PC-9 (cell line): ENCODE results near the gene CCDC70. TPM values are rescaled to one million over a fixed set of nuclear protein-coding genes. Genes with fewer than 3 reads are reported as not detected.

Experiments
- BruUV-seq: library from RNA; stranded (reverse); fragments of 400-500 nt; replicated peaks from 2 replicates; lab custom pipeline; 2021; lab: Mats Ljungman, UMichigan
- CTCF ChIA-PET: fragments of 300-600 bp; sonication (Branson Sonifier 250); formaldehyde crosslinking; loops from one replicate; lab custom pipeline; 2022; ENCODE audit warnings: antibody characterized with exemption; lab: Charles Lee
- POLR2A ChIA-PET: fragments of 300-600 bp; sonication (Branson Sonifier 250); formaldehyde crosslinking; loops from one replicate; lab custom pipeline; 2022; ENCODE audit warnings: antibody characterized with exemption; ENCODE audit not compliant: unreplicated experiment; lab: Charles Lee
- DNase-seq, 2 experiments: peaks; one replicate each; pipeline versions ENCODE4 v3.0.0 to v3.0.0-alpha.2; 2015 to 2022; ENCODE audit warnings: mixed read lengths in 1 of 2
- H2AFZ ChIP-seq: fragments of 200-600 bp; sonication (generic); 2 replicates; pipeline ENCODE4 v1.8.1; 2017; ENCODE audit warnings: antibody characterized with exemption
- H3F3A ChIP-seq: fragments of 200-600 bp; sonication (generic); 2 replicates; pipeline ENCODE4 v1.8.1; 2017; ENCODE audit warnings: antibody characterized with exemption, mild to moderate bottlenecking, low read depth; ENCODE audit not compliant: insufficient read depth
- H3K27ac ChIP-seq: fragments of 200-600 bp; sonication (generic); 2 replicates; pipeline ENCODE4 v1.6.1; 2016; ENCODE audit warnings: mixed run types
- H3K27me3 ChIP-seq: fragments of 200-600 bp; sonication (generic); 2 replicates; pipeline ENCODE4 v1.6.1; 2016; ENCODE audit warnings: low read depth, mixed run types; ENCODE audit not compliant: insufficient read depth
- H3K36me3 ChIP-seq: fragments of 200-600 bp; sonication (generic); 2 replicates; pipeline ENCODE4 v1.6.1; 2016; ENCODE audit warnings: low read depth, mixed run types
- H3K4me1 ChIP-seq: fragments of 200-600 bp; sonication (generic); replicated peaks from 2 replicates; pipeline ENCODE4 v1.6.1; 2016; ENCODE audit warnings: mixed run types; ENCODE audit not compliant: insufficient read depth
- H3K4me2 ChIP-seq: fragments of 200-600 bp; sonication (generic); 2 replicates; pipeline ENCODE4 v1.6.1; 2017; ENCODE audit warnings: mixed run types
- H3K4me3 ChIP-seq: fragments of 200-600 bp; sonication (generic); 2 replicates; pipeline ENCODE4 v1.6.1; 2016; ENCODE audit warnings: mixed run types
- H3K79me2 ChIP-seq: fragments of 200-600 bp; sonication (generic); 2 replicates; pipeline ENCODE4 v1.6.1; 2017; ENCODE audit warnings: low read depth, mixed run types
- H3K9me2 ChIP-seq: fragments of 200-600 bp; sonication (generic); 2 replicates; pipeline ENCODE4 v1.8.1; 2017; ENCODE audit warnings: mild to moderate bottlenecking; ENCODE audit not compliant: insufficient read depth
- H3K9me3 ChIP-seq: fragments of 200-600 bp; sonication (generic); 2 replicates; pipeline ENCODE4 v1.8.1; 2016; ENCODE audit warnings: low read depth; ENCODE audit not compliant: insufficient read depth
- H4K20me1 ChIP-seq: fragments of 200-600 bp; sonication (generic); 2 replicates; pipeline ENCODE4 v1.8.1; 2017; ENCODE audit not compliant: insufficient read depth
- CTCF ChIP-seq: fragments of 200-600 bp; sonication (generic); conservative IDR thresholded peaks from 2 replicates; pipeline ENCODE4 v1.6.1; 2017; ENCODE audit warnings: mixed run types, antibody characterized with exemption, mild to moderate bottlenecking, moderate library complexity
- EZH2 ChIP-seq: fragments of 200-600 bp; sonication (generic); IDR thresholded peaks from 2 replicates; pipeline ENCODE4 v1.8.0; 2017; ENCODE audit warnings: antibody characterized with exemption, low read depth
- intact Hi-C: fragments of 100-400 bp; cut with micrococcal nuclease; formaldehyde crosslinking; loops from one replicate; pipeline ENCODE4 v1.10.0; 2022; ENCODE audit not compliant: unreplicated experiment
- total RNA-seq: library from RNA; stranded (reverse); gene quantifications from 2 replicates; pipeline ENCODE4 v1.2.3, GENCODE V29; 2021

CCDC70 gene
- total RNA-seq, 1 experiment from 2014 or later, result not detected

DNA sequence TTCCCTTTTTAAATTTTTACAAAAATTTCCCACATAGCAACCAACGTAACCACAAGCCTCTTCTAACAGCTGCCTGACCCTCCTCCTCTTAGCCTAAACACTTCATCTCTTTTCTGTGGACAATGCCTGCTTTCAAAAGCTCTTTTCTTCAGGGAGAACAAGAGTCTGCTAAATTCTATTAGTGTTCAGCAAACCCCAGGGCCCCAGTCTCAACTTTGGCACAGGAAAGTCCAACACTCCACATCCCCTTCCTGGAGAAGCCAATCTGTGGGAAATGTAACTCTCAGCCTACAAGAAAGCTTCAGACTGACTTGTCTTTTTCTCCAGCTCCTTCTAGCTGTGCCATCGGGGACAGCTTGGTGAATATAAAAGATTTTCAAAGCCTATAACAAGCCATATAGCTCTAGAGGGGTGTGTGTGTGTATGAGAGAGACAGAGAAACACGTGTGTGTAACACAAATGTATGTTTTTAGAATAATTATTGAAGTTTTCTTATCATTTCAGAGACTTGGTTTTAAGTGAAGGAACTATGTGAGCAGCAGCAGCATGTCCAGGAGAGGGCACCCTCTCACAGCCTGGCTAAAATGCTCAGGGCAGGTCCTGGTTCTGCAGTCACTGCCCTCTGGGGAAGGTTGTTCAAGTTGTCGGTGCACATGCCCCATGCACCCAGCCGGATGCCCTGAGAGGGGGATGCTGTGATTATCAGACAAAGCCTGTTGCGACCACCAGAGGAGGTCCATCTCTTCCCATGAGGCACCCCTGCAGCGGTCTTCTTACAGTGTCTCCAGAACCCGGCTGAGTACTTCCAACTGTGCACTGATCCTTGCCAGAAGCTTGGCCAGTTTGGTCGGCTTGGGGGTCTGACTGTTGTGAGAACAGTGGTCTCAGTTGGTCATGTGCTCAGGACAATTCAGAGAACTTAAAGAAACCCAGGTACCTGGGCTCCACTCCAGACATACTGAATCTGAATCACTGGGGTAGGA, 34.4 kb downstream of the CCDC70 start:
- POLR2A ChIA-PET, result no interaction called here
- H2AFZ ChIP-seq, result no peak overlapping the region; the same call in 1 of the 2 replicates

GRCh38 chr13:51900471-51900870, 38.7 kb downstream of the CCDC70 start:
- Histone ChIP-seq H3K36me3 (no peaks in the 10 kb centered on the region), H3K4me3 (no peak overlapping the region), H3K9me3 (no peaks in the 10 kb centered on the region), H3F3A (no peaks in the 10 kb centered on the region), H3K4me2 (no peak overlapping the region), H3K27me3 (peaks cover 24% of the 10 kb centered on the region), H3K27ac (no peak overlapping the region), H3K79me2 (no peaks in the 10 kb centered on the region), H3K4me1 (no peaks in the 10 kb centered on the region), H2AFZ (no peak overlapping the region), H3K9me2 (no peaks in the 10 kb centered on the region), H4K20me1 (no peaks in the 10 kb centered on the region)
- intact Hi-C loops, result no loop called here
- BruUV-seq, result no TSS peak
- TF ChIP-seq CTCF, result no peak
- no peak for TF ChIP-seq EZH2
- ChIA-PET CTCF (no interaction called here), POLR2A (no interaction called here)
- no peak for DNase-seq

More for the DNA sequence above, 34.4 kb downstream of the CCDC70 start:
- no peak for TF ChIP-seq EZH2
- TF ChIP-seq CTCF, result peak; percentile 73
- Histone ChIP-seq H3K4me1 (no peaks in the 10 kb centered on the region), H4K20me1 (no peaks in the 10 kb centered on the region), H3K4me2 (no peak overlapping the region), H3K4me3 (no peak overlapping the region), H3K36me3 (no peaks in the 10 kb centered on the region), H3K27me3 (peaks cover 36% of the 10 kb centered on the region), H3K9me3 (no peaks in the 10 kb centered on the region), H3F3A (no peaks in the 10 kb centered on the region), H3K9me2 (no peaks in the 10 kb centered on the region), H3K27ac (no peak overlapping the region), H3K79me2 (no peaks in the 10 kb centered on the region)
- BruUV-seq, result no TSS peak
- intact Hi-C loops, result loop anchor here (1.0 to 5.0 kb wide), 2 partner anchors 231 to 556 kb away; partner anchors contain the start of gene VPS36
- CTCF ChIA-PET, result no interaction called here
- DNase-seq, result peak; percentile 24 to 39

DNA sequence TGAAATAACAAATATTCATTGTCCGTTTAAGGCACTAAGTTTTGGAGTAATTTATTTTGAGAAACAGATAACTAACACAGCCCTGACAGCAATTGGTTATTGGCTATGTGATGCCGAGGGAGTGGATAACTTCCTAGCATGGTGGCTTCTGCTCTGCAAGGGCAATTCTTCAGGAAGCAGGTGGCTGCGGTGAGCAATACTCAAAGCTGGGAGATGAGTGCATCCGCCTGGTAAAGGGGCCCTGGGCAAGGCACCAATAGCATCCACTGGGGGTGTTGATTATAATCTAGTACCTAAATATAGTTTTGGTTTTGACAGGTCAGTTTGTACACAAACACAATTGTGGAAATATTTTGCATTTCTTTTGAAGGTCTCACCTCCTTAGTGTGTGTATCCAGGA, 41.0 kb downstream of the CCDC70 start:
- Histone ChIP-seq H4K20me1 (no peaks in the 10 kb centered on the region), H3F3A (no peaks in the 10 kb centered on the region), H3K9me2 (no peaks in the 10 kb centered on the region), H3K4me1 (no peaks in the 10 kb centered on the region; the same call in 1 of the 2 replicates), H2AFZ (no peak overlapping the region), H3K79me2 (no peaks in the 10 kb centered on the region), H3K36me3 (no peaks in the 10 kb centered on the region), H3K27ac (no peak overlapping the region), H3K4me2 (no peak overlapping the region), H3K9me3 (no peaks in the 10 kb centered on the region), H3K27me3 (peaks cover 11% of the 10 kb centered on the region), H3K4me3 (no peak overlapping the region)
- ChIA-PET CTCF (no interaction called here), POLR2A (no interaction called here)
- TF ChIP-seq CTCF, result no peak
- no peak for TF ChIP-seq EZH2
- intact Hi-C loops, result no loop called here
- no TSS peak for BruUV-seq
- DNase-seq, result no peak
